A673 (cell line): ENCODE measurements around the gene SUFU. TPM values are rescaled to one million over a fixed set of nuclear protein-coding genes. Genes with fewer than 3 reads are reported as not detected.

ENCODE experiments used
- BruUV-seq: library from RNA; stranded (reverse); fragments of 400-500 nt; replicated peaks from 2 replicates; lab custom pipeline; 2021; lab: Mats Ljungman, UMichigan
- CTCF ChIA-PET: fragments of 300-600 bp; sonication (Branson Sonifier 250); formaldehyde crosslinking; loops from one replicate; lab custom pipeline; 2022; ENCODE audit warnings: antibody characterized with exemption; lab: Charles Lee
- POLR2A ChIA-PET: fragments of 300-600 bp; sonication (Branson Sonifier 250); formaldehyde crosslinking; loops from one replicate; lab custom pipeline; 2022; ENCODE audit warnings: antibody characterized with exemption; ENCODE audit not compliant: low non-redundant PET; lab: Charles Lee
- DNase-seq: peaks from one replicate; pipeline ENCODE4 v3.0.0-alpha.2; 2015; ENCODE audit warnings: low spot score
- H3K27ac ChIP-seq: fragments of 200-600 bp; sonication (generic); 2 replicates; pipeline ENCODE4 v1.5.1; 2016; ENCODE audit warnings: mixed run types, low read depth, mild to moderate bottlenecking, mixed read lengths, antibody characterized with exemption, low read length; ENCODE audit not compliant: poor library complexity, severe bottlenecking
- H3K27me3 ChIP-seq: fragments of 200-600 bp; sonication (generic); replicated peaks from 2 replicates; pipeline ENCODE4 v1.6.1; 2017; ENCODE audit warnings: mixed run types, low read depth, mild to moderate bottlenecking, mixed read lengths, antibody characterized with exemption, low read length; ENCODE audit not compliant: insufficient read depth, poor library complexity
- H3K36me3 ChIP-seq: fragments of 200-600 bp; sonication (generic); 2 replicates; pipeline ENCODE4 v1.6.1; 2016; ENCODE audit warnings: mixed run types, mild to moderate bottlenecking, mixed read lengths, antibody characterized with exemption, low read length; ENCODE audit not compliant: insufficient read depth, poor library complexity, severe bottlenecking
- H3K4me1 ChIP-seq: fragments of 200-600 bp; sonication (generic); 2 replicates; pipeline ENCODE4 v1.6.1; 2017; ENCODE audit warnings: mixed run types, mild to moderate bottlenecking, mixed read lengths, antibody characterized with exemption, low read length; ENCODE audit not compliant: insufficient read depth, poor library complexity, severe bottlenecking
- H3K4me3 ChIP-seq: fragments of 200-600 bp; sonication (generic); 2 replicates; pipeline ENCODE4 v1.5.1; 2016; ENCODE audit warnings: low read depth, mixed run types, mild to moderate bottlenecking, mixed read lengths, low read length; ENCODE audit not compliant: poor library complexity, severe bottlenecking
- H3K9me3 ChIP-seq: fragments of 200-600 bp; sonication (generic); 2 replicates; pipeline ENCODE4 v1.6.1; 2016; ENCODE audit warnings: mixed run types, low read depth, mild to moderate bottlenecking, mixed read lengths, antibody characterized with exemption, low read length; ENCODE audit not compliant: poor library complexity, severe bottlenecking
- EZH2 ChIP-seq: fragments of 200-600 bp; sonication (generic); IDR thresholded peaks from 2 replicates; pipeline ENCODE4 v1.6.1; 2017; ENCODE audit warnings: borderline replicate concordance, low read depth, mild to moderate bottlenecking, mixed read lengths, antibody characterized with exemption, low read length; ENCODE audit not compliant: poor library complexity, severe bottlenecking
- intact Hi-C: fragments of 100-400 bp; cut with micrococcal nuclease; formaldehyde crosslinking; loops from one replicate; pipeline ENCODE4 v1.10.0; 2022; ENCODE audit not compliant: unreplicated experiment
- total RNA-seq: library from RNA; stranded (reverse); gene quantifications from 2 replicates; pipeline ENCODE4 v1.2.3, GENCODE V29; 2021
- TF ChIP-seq, protein P1 (sequence below): fragments of 300-800, 200-600 bp; sonication (generic); conservative IDR thresholded peaks from 2 replicates; pipeline ENCODE4 v1.5.1; 2017; ENCODE audit warnings: low read depth, mild to moderate bottlenecking, antibody characterized with exemption, low read length, moderate library complexity, mixed read lengths

Gene SUFU
- total RNA-seq, 1 experiment from 2014 or later: 20.5 TPM

DNA sequence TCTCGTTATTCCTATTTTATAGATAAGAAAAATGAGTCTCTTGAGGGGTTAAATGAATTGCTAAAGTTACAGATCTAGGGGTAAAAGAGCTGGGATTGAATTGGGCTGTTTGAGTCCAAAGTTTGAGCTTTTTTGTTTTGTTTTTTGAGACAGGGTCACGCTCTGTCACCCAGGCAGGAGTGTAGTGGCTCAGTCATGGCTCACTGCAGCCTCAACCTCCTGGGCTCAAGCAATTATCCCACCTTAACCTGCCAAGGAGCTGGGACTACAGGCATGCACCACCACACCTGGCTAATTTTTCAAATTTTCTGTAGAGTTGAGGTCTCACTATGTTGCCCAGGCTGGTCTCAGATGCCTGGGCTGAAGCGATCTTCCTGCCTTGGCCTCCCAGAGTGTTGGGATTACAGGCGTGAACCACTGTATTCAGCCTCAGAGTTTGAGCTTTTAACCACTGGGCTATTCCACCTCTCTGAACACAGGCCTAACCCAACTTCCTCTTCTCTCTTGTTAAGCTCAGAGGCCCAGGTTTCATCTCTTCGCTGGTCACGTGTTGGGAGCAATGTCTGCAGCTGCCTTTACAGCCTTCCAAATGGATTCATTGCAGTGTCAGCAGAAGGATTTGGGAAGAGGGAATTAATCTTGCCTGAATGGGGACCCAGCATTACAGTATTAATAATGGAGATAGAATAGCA lies 8.0 kb downstream of the SUFU start:
- ChIA-PET POLR2A (no interaction called here), CTCF (no interaction called here)
- no peak overlapping the region for H3K27ac ChIP-seq
- H3K36me3 ChIP-seq: peaks cover 39% of the 10 kb centered on the region
- intact Hi-C loops: no loop called here
- H3K27me3 ChIP-seq: no peaks in the 10 kb centered on the region
- no peak for DNase-seq
- no TSS peak for BruUV-seq
- no peaks in the 10 kb centered on the region for H3K4me1 ChIP-seq
- H3K9me3 ChIP-seq: no peaks in the 10 kb centered on the region
- TF ChIP-seq, protein P1, sequence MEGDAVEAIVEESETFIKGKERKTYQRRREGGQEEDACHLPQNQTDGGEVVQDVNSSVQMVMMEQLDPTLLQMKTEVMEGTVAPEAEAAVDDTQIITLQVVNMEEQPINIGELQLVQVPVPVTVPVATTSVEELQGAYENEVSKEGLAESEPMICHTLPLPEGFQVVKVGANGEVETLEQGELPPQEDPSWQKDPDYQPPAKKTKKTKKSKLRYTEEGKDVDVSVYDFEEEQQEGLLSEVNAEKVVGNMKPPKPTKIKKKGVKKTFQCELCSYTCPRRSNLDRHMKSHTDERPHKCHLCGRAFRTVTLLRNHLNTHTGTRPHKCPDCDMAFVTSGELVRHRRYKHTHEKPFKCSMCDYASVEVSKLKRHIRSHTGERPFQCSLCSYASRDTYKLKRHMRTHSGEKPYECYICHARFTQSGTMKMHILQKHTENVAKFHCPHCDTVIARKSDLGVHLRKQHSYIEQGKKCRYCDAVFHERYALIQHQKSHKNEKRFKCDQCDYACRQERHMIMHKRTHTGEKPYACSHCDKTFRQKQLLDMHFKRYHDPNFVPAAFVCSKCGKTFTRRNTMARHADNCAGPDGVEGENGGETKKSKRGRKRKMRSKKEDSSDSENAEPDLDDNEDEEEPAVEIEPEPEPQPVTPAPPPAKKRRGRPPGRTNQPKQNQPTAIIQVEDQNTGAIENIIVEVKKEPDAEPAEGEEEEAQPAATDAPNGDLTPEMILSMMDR: no peak
- no peak for TF ChIP-seq EZH2
- no peak overlapping the region for H3K4me3 ChIP-seq

GRCh38 chr10:102514487-102515311 lies 10.9 kb downstream of the SUFU start:
- no TSS peak for BruUV-seq
- DNase-seq: no peak
- H3K4me3 ChIP-seq: no peak overlapping the region
- POLR2A ChIA-PET: interaction anchor here (0.6 kb wide), 1 partner anchor 39 kb away, joined by 12 read pairs; no protein-coding TSS in a partner anchor
- no peak overlapping the region for H3K27ac ChIP-seq
- no peaks in the 10 kb centered on the region for H3K27me3 ChIP-seq
- H3K9me3 ChIP-seq: no peaks in the 10 kb centered on the region
- H3K36me3 ChIP-seq: peaks cover 24% of the 10 kb centered on the region
- no peaks in the 10 kb centered on the region for H3K4me1 ChIP-seq
- CTCF ChIA-PET: no interaction called here
- intact Hi-C loops: no loop called here
- no peak for TF ChIP-seq EZH2
- TF ChIP-seq, protein P1: no peak

GRCh38 chr10:102515724-102516123 lies 12.0 kb downstream of the SUFU start:
- Histone ChIP-seq H3K36me3 (peaks cover 22% of the 10 kb centered on the region), H3K27ac (no peak overlapping the region), H3K9me3 (no peaks in the 10 kb centered on the region), H3K4me1 (no peaks in the 10 kb centered on the region), H3K27me3 (no peaks in the 10 kb centered on the region), H3K4me3 (no peak overlapping the region)
- POLR2A ChIA-PET: no interaction called here
- TF ChIP-seq EZH2: no peak
- TF ChIP-seq, protein P1: no peak
- CTCF ChIA-PET: no interaction called here
- no TSS peak for BruUV-seq
- DNase-seq: no peak
- intact Hi-C loops: no loop called here
